Cerebellar cortex (tissue), 1 donor: Measurements from ENCODE around the gene COL11A2.
"Not testable (repeated sequence)": the region's sequence is repeated elsewhere in the genome, so short reads cannot be mapped to it uniquely, and the experiment has no call there.

ENCODE experiments used
- DNase-seq: peaks from one replicate; pipeline ENCODE4 v3.0.0-alpha.2; 2015; ENCODE audit warnings: low spot score

COL11A2 gene

DNA sequence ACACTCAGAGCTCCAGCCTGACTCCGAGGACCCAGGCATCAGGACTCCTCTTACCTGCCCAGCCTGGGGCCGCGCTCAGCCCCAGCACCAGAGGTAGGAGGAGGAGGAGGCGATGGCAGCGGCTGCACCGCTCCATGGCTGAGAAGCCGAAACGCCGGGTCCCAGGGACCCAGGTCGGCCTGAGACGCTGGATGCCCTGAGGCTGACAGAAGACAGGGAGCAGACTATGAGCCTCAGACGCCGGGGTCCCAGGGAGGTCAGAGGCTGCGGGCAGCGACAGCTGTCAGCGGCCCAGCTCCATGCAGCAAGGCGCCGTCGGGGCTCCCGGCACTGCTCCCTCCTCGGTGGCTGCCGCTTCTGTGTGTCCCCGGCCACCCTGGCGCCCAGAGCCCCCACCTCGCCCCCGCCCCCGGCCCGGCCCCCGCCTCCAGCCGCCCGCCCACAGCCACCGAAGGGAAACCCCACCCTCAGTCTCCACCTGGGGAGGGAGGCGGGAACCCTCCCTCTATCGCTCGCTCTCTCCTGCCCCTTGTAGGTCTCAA, at the start of gene COL11A2:
Gene COL11A2 (minus strand): TSS at position 363 of the 542 bp plus-strand sequence. CDS start 227 bp downstream, at position 136.
- no peak for DNase-seq

DNA sequence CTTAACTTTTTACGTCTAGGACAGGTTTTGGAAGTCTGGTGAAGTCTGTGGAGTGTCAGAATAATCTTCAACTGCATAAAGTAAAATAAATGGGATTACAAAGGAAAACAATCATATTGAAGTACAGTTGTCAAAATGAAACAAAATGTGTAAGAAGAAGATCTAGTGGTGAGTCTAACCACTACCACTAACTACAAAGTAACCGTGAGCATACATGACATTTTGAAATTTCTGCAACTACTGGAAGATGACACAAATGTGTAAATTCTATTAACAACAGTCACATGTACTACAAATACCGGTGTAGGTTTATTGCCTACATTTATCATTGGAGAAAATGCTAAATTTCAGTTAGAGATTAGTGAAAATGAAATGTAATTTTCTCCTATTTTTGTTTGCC, 49.7 kb upstream of the COL11A2 start:
- DNase-seq = no peak

DNA sequence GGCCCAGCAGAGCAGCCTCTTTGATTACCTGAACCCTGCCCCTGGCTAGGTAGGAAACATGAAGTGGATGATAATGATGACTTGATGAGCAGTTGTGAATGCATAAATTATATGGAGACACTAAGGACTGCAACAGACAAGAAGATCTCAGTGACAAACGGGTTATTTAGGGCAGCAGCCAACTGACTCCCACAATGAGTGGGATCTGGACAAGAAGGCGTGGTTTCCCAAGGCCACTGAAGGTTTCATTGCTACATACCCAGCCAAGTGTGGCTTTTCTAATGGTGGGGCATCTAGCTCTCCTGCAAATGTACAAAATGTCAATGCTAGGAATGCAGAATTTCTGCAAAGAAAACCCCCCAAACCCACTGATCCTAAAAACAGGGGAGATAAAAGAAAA, 45.5 kb upstream of the COL11A2 start:
- DNase-seq = no peak

DNA sequence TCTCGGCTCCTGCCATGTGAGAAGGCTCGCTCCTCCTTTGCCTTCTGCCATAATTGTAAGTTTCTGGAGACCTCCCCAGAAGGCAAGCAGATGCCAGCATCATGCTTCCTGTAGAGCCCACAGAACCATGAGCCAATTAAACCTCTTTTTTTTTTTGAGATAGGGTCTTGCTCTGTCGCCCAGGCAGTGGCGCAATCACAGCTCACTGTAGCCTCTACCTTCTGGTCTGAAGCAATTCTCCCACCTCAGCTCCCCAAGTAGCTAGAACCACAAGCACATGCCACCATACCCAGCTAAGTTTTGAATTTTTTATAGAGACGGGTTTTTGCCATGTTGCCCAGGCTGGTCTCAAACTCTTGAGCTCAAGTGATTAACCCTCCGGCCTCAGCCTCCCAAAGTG, 44.6 kb upstream of the COL11A2 start:
- DNase-seq = no peak

DNA sequence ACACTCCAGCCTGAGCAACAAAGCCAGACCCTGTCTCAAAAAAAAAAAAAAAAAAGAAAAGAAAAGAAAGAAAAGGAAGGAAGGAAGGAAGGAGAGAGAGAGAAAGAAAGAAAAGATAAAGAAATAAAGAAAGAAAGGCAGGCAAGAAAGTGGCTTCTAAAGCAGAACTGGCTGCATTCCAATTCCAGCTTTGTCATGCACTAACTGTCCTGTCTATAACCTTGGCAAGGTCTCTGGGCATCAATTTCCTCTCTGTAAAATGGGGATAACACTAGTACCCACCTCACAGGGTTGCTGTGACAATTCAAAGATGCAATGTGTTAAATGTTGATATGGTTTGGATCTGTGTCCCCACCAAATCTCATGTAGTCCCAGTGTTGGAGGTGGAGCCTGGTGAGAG, 44.1 kb upstream of the COL11A2 start:
- DNase-seq = no peak

DNA sequence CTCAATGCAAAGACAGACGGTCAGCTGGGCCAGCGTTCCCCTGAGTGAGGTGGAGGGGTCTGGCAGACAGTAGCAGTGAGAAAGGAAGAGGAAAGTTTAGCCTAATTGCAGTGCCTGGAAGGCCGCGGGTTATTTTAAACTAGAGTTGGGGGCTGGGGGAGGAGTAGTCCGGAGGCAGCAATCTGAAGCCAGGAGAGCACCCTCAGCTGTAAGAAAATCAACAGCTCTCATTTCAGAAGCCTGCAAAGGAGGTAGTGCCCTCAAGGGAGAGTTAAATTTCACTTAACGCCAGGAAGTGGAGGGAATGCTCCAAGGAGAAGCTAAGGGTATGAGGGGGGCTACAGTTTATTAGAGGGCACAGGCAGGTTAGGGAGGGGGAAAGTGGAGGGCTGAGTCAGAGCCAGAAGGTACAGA, 43.0 kb upstream of the COL11A2 start:
- DNase-seq = no peak

DNA sequence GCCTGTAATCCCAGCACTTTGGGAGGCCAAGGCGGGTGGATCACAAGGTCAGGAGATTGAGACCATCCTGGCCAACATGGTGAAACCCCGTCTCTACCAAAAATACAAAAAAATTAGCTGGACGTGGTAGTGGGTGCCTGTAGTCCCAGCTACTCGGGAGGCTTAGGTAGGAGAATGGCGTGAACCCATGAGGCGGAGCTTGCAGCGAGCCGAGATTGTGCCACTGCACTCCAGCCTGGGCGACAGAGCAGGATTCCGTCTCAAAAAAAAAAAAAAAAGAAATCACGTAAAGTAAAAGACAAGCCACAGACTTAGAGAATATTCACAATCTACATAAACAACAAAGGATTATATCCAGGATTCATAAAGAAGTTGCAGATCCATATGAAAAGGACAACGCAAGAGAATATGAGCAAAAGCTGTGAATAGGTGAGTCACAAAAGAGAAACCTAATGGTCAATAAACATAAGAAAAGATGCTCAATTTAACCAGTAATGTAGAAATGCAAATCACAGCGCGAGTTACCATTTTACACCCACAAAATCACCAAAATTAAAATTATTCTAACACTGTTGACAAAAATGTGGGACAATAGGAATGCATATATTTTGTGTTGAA, 34.3 kb upstream of the COL11A2 start:
- DNase-seq = not testable (repeated sequence)

DNA sequence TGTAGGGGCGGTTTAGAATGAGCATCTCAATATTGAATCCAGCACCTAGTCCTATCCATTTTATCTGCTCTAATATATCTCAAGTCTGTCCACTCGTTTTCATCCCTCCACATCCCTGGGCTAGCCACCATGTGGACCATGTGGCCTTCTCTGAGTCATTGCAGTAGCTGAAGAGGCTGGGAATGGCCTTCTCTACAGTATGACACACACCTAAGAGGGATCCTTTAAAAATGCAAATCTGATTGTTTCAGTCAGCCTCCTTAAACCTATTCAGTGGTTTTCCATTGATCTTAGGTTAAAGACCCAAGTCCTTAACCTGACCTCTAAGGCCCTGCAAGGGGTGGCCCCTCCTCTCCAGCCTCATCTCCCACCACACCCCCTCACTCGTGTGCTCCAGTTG, 25.4 kb upstream of the COL11A2 start:
- DNase-seq = no peak

DNA sequence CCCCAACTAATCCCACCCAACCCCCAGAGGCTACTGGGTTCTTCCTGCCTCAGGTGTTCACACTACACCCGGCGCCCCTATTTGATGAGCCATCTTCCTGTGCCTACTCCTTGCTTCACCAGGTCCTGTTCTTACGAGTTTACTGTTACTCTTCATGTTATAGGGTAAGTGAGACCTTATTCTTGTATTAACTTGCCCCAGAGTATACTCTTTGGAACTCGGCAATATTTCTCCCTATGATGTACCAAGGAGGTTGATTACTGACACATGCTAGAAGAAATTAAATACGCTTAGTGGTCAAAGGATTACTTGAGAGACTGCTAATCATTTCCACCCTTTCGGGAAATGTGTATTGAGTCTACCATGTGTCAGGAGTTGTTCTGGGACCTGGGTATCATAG, 25.0 kb upstream of the COL11A2 start:
- DNase-seq = no peak

DNA sequence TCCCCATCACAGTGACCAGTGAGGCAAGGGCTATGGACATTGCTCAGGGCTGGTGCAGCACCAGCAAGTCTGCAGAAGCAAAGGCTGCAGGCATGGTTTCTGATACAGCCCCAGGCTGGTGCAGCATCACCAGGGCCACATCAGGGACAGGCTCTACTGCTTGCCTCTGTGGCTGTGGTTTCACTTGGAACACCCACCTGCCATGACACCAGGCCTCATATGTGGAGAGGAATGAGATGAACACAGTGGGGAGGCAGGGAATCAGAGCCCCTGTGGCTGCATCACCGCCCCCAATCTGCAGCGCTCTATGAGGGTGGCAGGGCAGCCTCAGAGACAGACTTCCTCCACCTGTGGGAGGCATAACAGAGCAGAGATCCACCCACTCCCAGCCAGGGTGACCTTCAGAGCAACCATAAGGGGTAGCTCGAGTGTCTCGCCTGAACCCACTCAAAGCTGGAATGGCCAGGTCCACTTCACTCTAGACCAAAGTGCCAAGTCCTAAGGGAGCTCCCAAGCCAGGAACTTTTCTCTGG, 23.9 kb upstream of the COL11A2 start:
- no peak for DNase-seq

DNA sequence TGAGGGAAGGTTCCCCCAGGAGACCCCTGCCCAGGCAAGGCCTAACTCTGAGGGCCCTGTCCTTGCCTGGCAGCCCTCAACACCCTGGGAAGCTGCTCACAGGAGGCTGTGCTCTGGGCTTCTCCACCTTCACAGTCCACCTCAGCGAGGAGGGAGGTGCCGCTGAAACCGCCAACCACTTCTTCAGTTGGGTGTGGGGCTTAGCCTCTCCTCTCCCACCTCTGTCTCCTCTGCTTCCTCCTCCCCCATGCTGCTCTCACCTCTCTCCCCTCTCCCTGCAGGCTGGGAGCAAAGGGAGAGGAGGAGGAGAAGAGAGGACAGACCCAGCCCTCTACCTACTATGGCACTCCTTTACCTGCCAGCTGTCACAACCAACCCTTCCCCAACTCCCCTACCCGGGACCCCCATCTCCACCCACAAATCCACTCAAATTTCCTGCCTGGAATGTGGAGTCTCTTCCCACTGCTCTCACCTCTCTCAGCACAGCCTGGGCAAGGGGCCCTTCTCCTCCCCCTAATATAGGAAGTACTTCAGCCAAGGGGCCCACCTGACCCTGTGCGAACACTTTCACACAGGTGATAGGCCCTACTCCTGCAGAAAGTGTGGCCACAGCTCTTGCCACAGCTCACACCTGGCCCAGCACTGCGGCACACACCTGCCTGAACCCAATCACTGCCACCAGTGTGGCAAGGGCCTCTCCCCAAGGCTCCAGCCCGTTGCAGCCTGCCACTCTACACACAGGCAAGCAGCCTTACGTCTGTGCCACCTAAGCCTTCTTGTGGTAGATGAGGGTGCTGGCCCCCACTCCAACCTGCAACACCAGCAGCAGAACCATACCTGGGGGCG, 23.2 kb upstream of the COL11A2 start:
- no peak for DNase-seq

DNA sequence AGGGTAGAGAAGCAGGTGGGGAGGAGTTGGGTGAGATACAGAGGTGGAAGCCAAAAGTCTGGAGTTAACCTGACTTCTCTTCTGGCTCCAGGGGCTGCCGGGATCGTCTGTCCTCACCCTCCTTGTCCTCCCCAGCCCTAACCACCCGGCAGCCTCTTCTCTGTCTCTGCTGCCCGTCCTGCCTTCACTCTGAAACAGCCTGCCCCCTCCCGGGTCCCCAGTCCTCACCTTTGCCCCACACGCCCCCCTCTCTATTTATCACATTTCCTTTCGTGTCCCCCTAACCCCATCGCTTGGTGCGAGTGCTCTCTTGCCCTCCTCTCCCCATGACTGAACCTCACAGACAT, 21.7 kb upstream of the COL11A2 start:
- no peak for DNase-seq

DNA sequence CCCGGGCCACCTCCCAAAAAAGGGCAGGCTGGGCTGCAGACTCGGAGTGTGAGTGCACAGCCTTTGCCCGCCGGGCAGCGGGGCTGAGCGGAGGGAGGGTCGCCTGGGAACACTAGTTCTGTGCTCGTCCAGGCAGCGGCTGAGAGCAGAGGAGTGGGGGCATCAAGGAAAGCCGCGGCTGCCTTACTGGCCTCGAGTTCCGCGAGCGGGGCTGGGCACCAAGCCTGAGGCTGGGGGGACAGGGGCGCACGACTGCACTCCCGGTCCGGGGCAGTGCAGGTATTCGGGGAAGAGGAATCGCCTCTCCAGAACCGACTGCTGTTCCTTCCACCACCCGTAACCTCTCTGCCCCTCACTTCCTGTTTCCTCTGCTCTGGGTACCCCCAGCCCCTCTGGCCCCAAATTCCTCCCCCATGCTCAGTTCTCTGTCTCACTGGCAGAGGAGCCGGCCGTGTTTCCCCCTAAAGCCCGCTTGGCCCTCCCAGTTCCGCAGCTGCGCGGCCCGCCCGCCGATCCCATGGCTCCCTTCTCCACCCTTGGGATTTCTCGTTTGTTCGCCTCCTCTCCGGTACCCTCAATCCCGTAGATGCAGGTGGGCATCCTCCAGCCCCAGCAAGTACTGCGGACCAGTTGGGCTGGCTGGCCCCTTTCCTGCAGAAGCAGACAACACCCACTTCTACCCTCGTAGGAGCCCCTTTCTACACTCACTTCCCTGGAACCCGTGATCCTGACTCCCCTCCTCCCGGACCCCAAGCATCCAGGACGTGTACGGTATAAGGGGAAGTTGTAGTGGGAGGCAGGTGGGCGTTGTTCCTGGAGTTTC, 21.1 kb upstream of the COL11A2 start:
- peak; percentile 22 for DNase-seq

DNA sequence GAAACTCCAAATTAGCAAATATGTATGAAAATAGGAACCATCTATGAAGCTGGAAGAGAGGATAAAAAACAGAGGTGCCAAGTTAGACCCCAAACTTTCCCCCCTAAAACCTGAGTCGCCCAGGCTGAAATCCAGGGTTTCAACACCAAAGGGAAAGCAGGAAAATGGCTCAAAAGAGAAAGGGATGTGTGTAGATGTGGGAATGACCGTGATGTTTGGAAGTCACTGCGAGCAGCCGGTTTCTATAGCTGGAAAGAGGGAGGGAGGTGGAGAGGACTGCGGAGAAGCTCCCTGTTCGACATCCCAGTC, 20.5 kb upstream of the COL11A2 start:
- DNase-seq = peak; percentile 29

DNA sequence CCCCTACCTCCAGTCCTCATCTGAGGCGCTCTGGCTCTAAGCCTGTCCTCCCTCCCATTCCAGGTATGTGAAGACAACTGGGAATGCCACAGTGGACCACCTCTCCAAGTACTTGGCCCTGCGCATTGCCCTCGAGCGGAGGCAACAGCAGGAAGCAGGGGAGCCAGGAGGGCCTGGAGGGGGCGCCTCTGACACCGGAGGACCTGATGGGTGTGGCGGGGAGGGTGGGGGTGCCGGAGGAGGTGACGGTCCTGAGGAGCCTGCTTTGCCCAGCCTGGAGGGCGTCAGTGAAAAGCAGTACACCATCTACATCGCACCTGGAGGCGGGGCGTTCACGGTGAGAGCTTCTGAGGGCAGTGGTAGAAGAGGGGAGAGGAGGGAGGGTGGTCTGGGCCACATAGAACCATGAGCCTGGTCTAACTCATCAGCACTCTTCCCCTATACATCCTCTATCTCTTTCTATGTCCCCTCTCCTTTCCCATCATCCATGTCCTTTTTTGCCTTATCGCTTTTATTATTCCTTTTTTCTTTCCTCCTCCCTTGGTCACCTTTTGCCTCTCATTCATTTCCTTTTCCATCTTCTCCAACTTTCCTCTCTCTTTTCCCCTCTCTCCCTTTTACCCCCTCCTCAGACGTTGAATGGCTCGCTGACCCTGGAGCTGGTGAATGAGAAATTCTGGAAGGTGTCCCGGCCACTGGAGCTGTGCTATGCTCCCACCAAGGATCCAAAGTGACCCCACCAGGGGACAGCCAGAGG, 19.6 kb upstream of the COL11A2 start:
- no peak for DNase-seq

DNA sequence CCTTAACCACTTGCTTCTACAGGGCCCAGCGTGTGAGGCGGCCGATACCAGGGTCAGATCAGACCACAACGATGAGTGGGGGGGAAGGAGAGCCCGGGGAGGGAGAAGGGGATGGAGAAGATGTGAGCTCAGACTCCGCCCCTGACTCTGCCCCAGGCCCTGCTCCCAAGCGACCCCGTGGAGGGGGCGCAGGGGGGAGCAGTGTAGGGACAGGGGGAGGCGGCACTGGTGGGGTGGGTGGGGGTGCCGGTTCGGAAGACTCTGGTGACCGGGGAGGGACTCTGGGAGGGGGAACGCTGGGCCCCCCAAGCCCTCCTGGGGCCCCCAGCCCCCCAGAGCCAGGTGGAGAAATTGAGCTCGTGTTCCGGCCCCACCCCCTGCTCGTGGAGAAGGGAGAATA, 18.9 kb upstream of the COL11A2 start:
- DNase-seq = no peak

DNA sequence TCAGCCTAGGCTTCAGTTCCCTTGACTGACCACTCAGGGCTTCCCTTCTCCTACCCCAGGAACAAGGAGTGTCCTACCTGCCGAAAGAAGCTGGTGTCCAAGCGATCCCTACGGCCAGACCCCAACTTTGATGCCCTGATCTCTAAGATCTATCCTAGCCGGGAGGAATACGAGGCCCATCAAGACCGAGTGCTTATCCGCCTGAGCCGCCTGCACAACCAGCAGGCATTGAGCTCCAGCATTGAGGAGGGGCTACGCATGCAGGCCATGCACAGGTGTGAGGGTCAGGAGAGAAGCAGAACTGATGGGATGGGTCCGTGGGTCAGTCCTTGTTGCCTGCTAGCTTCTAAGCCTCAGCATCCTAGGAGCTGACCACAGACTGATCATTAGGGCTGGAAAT, 17.6 kb upstream of the COL11A2 start:
- DNase-seq = no peak

DNA sequence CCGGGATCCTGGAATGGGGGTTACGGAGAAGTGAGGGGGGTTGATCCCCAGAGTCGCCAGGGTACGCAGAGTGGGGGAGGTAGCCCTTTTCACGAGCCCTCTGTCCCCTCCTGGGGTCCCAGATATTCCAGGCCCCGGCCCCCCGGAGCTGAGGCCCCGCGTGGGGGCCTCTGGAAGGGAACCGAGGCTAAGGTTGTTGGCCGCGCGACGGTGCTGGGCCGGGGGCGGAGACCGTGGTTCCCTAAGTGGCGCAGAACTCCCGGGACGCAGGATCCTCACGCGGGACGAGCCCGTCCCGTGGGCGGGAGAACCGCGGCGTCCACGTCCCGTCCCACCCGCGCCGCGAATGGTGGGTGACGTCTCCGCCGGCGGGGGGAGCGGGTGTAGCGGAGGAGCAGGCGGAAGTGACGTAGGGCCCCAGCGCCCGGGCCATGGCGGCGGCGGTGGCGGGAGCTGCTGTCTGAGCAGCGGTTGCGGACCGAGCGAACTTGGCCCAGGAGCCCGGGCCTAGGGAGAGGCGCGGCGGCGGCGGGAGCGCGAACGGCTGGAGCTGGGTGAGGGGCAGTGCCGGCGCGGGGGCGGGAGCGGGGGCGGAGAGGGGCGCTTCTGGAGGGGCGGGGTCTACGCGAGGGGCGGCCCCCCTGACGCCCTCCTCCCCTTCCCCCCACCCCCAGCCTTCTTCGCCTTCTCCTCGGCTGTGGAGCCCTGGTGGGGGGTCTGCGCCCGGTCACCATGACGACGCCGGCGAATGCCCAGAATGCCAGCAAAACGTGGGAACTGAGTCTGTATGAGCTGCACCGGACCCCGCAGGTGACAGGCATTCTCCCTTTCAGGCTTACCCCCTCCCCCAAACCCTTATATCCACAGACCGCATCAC, 16.1 kb upstream of the COL11A2 start, which contains the start of gene RING1:
Gene RING1 (plus strand): TSS at position 410 of the 877 bp plus-strand sequence. CDS start 323 bp downstream, at position 733.
- DNase-seq = peak; percentile 77

DNA sequence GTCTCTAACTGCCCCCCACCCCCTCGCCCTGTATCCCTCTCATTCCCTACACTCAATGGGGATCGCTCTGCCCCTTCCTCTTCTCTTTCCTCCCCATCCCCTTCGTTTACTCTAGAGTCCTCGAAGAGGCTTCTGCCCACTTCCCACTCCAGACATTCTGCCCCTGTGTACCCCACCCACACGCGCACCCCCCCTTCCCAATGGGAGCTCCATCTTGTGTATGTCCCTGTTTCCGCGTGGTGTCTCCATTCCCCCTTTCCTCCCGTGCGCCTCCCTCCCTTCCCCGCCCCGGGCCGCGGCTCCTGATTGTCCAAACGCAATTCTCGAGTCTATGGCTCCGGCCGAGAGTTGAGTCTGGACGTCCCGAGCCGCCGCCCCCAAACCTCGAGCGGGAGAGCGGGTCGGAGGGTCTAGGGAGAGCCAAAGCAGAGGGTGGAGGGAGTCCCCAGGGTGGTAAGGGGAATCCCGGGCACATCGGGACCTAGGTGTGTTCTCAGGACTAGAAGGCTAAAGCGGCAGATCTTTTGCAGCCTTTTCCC, 15.4 kb upstream of the COL11A2 start:
- peak; percentile 34 for DNase-seq

DNA sequence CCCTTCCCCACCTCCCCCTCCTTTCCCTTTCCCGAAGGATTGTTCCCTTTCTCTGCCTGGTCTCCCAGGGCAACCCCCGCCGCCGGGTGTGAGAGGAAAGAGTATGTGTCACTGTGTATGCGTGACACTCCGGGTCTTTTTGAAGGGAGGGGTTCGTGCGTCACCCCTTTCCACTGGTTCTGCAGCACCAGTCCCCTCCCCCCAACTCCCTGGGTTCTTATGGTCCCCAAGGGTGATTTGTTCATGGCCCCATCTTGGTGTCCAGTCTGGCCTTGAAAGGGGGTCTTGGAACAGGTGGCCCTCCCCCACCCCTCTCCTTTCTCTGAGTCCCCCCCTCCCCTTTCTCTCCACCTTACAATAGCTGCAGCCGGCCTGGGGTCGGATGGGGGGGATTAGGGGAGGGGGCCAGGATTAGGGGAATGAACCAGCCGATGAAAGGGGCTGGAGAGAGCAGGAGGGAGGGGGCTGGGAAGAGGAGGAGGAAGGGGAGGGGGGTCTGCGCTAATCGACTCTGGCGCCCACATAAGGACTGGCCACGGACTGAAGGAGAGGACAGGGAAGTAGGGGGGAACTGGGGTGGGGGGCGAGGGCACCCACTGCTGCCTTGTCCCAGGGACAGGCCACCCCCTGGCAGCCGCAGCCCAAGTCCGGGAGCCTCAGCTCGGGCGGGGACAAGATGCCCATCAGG, 14.7 kb upstream of the COL11A2 start:
- no peak for DNase-seq
